HCT116 (cell line): ENCODE results near the gene PCDHGB3. TPM values are rescaled to one million over a fixed set of nuclear protein-coding genes. Genes with fewer than 3 reads are reported as not detected.
"Not testable (repeated sequence)": the region's sequence is repeated elsewhere in the genome, so short reads cannot be mapped to it uniquely, and the experiment has no call there.

Experiments
- ATAC-seq: fragments of 200-7000 bp; cut with Tn5 transposase; 2 replicates; pipeline ENCODE4 v1.9.1; 2020; ENCODE audit warnings: mild to moderate bottlenecking, moderate library complexity
- BruUV-seq: library from RNA; stranded (reverse); fragments of 400-500 nt; replicated peaks from 2 replicates; lab custom pipeline; 2021; lab: Mats Ljungman, UMichigan
- CTCF ChIA-PET: fragments of 300-600 bp; sonication (Branson Sonifier 250); formaldehyde crosslinking; loops from one replicate; lab custom pipeline; 2021; ENCODE audit warnings: antibody characterized with exemption; lab: Charles Lee
- POLR2A ChIA-PET: fragments of 300-600, 350-600 bp; sonication (Branson Sonifier 250); formaldehyde crosslinking; loops from one replicate; lab custom pipeline; 2021; ENCODE audit warnings: antibody characterized with exemption; lab: Charles Lee
- RAD21 ChIA-PET, 2 experiments: fragments of 300-600 bp; sonication (Branson Sonifier 250); formaldehyde crosslinking; loops; one replicate each; lab custom pipeline; 2023; ENCODE audit warnings: low total read pairs in 2 of 2; ENCODE audit not compliant: uncharacterized antibody in 2 of 2, unreplicated experiment in 2 of 2, low non-redundant PET in 1 of 2; lab: Charles Lee
- DNase-seq: peaks from one replicate; pipeline ENCODE4 v3.0.0-alpha.2; 2010; ENCODE audit warnings: low read depth, low spot score
- H2AFZ ChIP-seq: fragments of 200-600 bp; shearing (Covaris generic), sonication (generic); 2 replicates; pipeline ENCODE4 v1.6.1; 2017; ENCODE audit warnings: low read depth, mixed run types, mixed read lengths, antibody characterized with exemption, low read length; ENCODE audit not compliant: poor library complexity, severe bottlenecking
- H3K27ac ChIP-seq: 2 replicates; pipeline ENCODE4 v1.5.1; 2012; ENCODE audit warnings: low read depth, low read length
- H3K27me3 ChIP-seq: fragments of 200-600 bp; sonication (generic); 2 replicates; pipeline ENCODE4 v1.6.1; 2016; ENCODE audit warnings: mixed run types, low read length, mixed read lengths; ENCODE audit not compliant: insufficient read depth
- H3K36me3 ChIP-seq, 2 experiments: fragments of 200-500 bp in 1 of 2; fragments of 200-600 bp in 1 of 2; sonication (Bioruptor generic) in 1 of 2; sonication (generic) in 1 of 2; 2 replicates each; pipeline versions ENCODE4 v1.5.1 to v1.6.1; 2014 to 2016; ENCODE audit warnings: low read length in 2 of 2, inconsistent platforms in 1 of 2, mixed read lengths in 1 of 2, mixed run types in 1 of 2; ENCODE audit not compliant: insufficient read depth in 2 of 2, control insufficient read depth in 1 of 2
- H3K4me1 ChIP-seq, 2 experiments: fragments of 200-600 bp in 1 of 2; sonication (generic) in 1 of 2; 2 replicates each; pipeline versions ENCODE4 v1.5.1 to v1.6.1; 2012 to 2017; ENCODE audit warnings: low read length in 2 of 2, inconsistent platforms in 1 of 2, mild to moderate bottlenecking in 1 of 2, mixed read lengths in 1 of 2, mixed run types in 1 of 2, moderate library complexity in 1 of 2; ENCODE audit not compliant: insufficient read depth in 2 of 2, control insufficient read depth in 1 of 2
- H3K4me2 ChIP-seq: fragments of 200-600 bp; sonication (generic); 2 replicates; pipeline ENCODE4 v1.6.1; 2017; ENCODE audit warnings: mixed run types, low read length, mixed read lengths
- H3K4me3 ChIP-seq, 2 experiments: fragments of 200-600 bp in 1 of 2; sonication (generic) in 1 of 2; replicated peaks in 1 of 2; 2 replicates each; pipeline ENCODE4 v1.5.1; 2011 to 2016; ENCODE audit warnings: low read length in 2 of 2, control low read depth in 1 of 2, low read depth in 1 of 2, mild to moderate bottlenecking in 1 of 2, mixed read lengths in 1 of 2, mixed run types in 1 of 2
- H3K79me2 ChIP-seq: fragments of 200-600 bp; sonication (generic); 2 replicates; pipeline ENCODE4 v1.6.1; 2017; ENCODE audit warnings: mild to moderate bottlenecking, mixed run types, low read length, moderate library complexity, mixed read lengths; ENCODE audit not compliant: insufficient read depth
- H3K9ac ChIP-seq: fragments of 200-600 bp; sonication (generic); 2 replicates; pipeline ENCODE4 v1.6.1; 2016; ENCODE audit warnings: low read length, mixed read lengths
- H3K9me2 ChIP-seq: fragments of 200-600 bp; sonication (generic), shearing (Covaris generic); 2 replicates; pipeline ENCODE4 v1.6.1; 2017; ENCODE audit warnings: mixed run types, mild to moderate bottlenecking, moderate library complexity; ENCODE audit not compliant: insufficient read depth
- H3K9me3 ChIP-seq, 2 experiments: fragments of 200-500 bp in 1 of 2; fragments of 200-600 bp in 1 of 2; sonication (Bioruptor generic) in 1 of 2; sonication (generic) in 1 of 2; 2 replicates each; pipeline ENCODE4 v1.6.1; 2014 to 2017; ENCODE audit warnings: low read length in 2 of 2, mixed read lengths in 2 of 2, inconsistent platforms in 1 of 2, low read depth in 1 of 2, mild to moderate bottlenecking in 1 of 2, mixed run types in 1 of 2, moderate library complexity in 1 of 2; ENCODE audit not compliant: control insufficient read depth in 1 of 2, insufficient read depth in 1 of 2
- H4K20me1 ChIP-seq: fragments of 200-600 bp; sonication (generic), shearing (Covaris generic); 2 replicates; pipeline ENCODE4 v1.6.1; 2017; ENCODE audit warnings: mixed run types, mild to moderate bottlenecking, moderate library complexity; ENCODE audit not compliant: insufficient read depth
- CEBPB ChIP-seq: IDR thresholded peaks from 2 replicates; pipeline ENCODE4 v1.6.1; 2012; ENCODE audit warnings: low read depth
- RAD21 ChIP-seq: IDR thresholded peaks from 2 replicates; pipeline ENCODE4 v1.6.1; 2012; ENCODE audit warnings: low read depth, mild to moderate bottlenecking
- REST ChIP-seq: IDR thresholded peaks from 2 replicates; pipeline ENCODE4 v1.6.1; 2012; ENCODE audit warnings: low read depth
- intact Hi-C: fragments of 100-400 bp; cut with micrococcal nuclease; formaldehyde crosslinking; loops from 2 replicates; pipeline ENCODE4 v1.10.0; 2022
- total RNA-seq: library from RNA; stranded (reverse); gene quantifications from one replicate; pipeline ENCODE4 v1.2.1, GENCODE V29; 2021; ENCODE audit not compliant: unreplicated experiment

Gene PCDHGB3
- total RNA-seq, 1 experiment from 2014 or later: 0.10 TPM

GRCh38 chr5:141387557-141388311 lies 17.7 kb downstream of the PCDHGB3 start, which contains the start of gene PCDHGB4:
PCDHGB4 (plus strand) TSS chr5:141387698; CDS start chr5:141387885, 187 bp downstream.
- intact Hi-C loops, DNase-seq, CTCF ChIA-PET, H3K9me3 ChIP-seq, H4K20me1 ChIP-seq, BruUV-seq, ATAC-seq, POLR2A ChIA-PET, H3K4me2 ChIP-seq, RAD21 ChIA-PET, H3K4me3 ChIP-seq, H3K9me2 ChIP-seq, H3K27me3 ChIP-seq, H3K36me3 ChIP-seq, H3K79me2 ChIP-seq, H3K9ac ChIP-seq, H3K4me1 ChIP-seq, H2AFZ ChIP-seq, H3K27ac ChIP-seq: not testable (repeated sequence)
- 0 out of 2 replicates have a peak, but pooled peaks have one; percentile 6 for TF ChIP-seq RAD21

- no peaks in the 10 kb centered on the region for H3K9me2 ChIP-seq
- no peak overlapping the region for H3K4me2 ChIP-seq
- CTCF ChIA-PET: no interaction called here
- RAD21 ChIA-PET: no interaction called here
- H3K4me1 ChIP-seq: no peaks in the 10 kb centered on the region
- H3K4me3 ChIP-seq: no peak overlapping the region
- DNase-seq (no peak), ATAC-seq (no peak)
- H3K27ac ChIP-seq: no peak overlapping the region
- no TSS peak for BruUV-seq
- H4K20me1 ChIP-seq: no peaks in the 10 kb centered on the region
- H3K9me3 ChIP-seq: no peaks in the 10 kb centered on the region; a peak in 1 of 4 replicates
- H2AFZ ChIP-seq: no peak overlapping the region
- no peaks in the 10 kb centered on the region for H3K27me3 ChIP-seq
- POLR2A ChIA-PET: no interaction called here
- no peaks in the 10 kb centered on the region for H3K79me2 ChIP-seq
- intact Hi-C loops: no loop called here
- H3K9ac ChIP-seq: no peak overlapping the region
- TF ChIP-seq REST: no peak
- TF ChIP-seq CEBPB: 0 out of 2 replicates have a peak, but pooled peaks have one; percentile 27
- TF ChIP-seq, all 23 proteins: peak for 1
- H3K36me3 ChIP-seq: no peaks in the 10 kb centered on the region
Observed at GRCh38 chr5:141388661-141389060, 18.6 kb downstream of the PCDHGB3 start.
